Hippocampal formation (tissue), 2 donors: ENCODE data around the gene CALM3.
"Not testable (repeated sequence)": the region's sequence is repeated elsewhere in the genome, so short reads cannot be mapped to it uniquely, and the experiment has no call there.

Experiments
- DNase-seq, 2 donors: peaks; one replicate each; lab custom pipeline; 2025; lab: John Stamatoyannopoulos, UW

Gene CALM3

DNA sequence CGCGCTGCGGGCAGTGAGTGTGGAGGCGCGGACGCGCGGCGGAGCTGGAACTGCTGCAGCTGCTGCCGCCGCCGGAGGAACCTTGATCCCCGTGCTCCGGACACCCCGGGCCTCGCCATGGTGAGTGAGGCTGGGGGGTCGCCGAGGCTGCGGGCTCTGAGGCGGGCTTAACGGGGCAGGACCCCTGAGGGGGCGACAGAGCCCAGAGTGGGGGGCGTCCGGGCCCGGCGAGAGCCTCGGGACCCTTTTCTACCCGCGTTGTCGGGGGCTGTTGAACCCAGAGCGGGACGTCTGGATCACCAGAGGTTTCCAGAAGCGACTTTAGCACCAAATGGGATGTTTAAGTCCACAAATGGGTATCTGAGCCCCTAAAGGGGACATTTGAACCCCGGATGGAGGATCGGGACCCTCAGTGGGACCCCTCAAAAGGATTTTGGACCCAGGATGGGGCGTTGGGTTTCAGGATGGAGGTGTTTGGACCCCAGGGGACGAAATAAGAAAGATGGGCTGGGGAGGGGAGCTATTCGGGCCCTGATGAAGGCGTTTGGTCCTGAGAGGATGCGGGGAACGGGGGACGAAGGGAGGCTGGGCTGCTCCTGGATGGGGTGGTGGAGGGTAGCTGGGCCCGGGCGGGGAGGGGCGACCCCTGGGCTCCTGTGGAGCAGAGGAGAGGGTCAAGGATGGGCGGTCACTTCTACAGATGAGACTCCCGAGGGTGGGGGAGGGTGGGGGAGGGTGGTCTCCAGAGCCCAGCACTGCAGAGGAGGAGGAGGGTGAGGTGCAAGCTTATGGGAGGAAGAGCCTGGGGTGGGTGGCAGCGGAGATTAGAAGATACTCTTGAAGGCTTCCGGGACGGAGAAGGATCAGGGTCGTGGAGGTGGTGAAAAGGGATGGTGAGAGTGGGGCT lies at the start of gene CALM3:
Gene CALM3 (plus strand): TSS at position 13 of the 907 bp plus-strand sequence. CDS start 105 bp downstream, at position 118.
- DNase-seq: no peak

GRCh38 chr19:46552891-46553290 lies 48.2 kb upstream of the CALM3 start:
- no peak for DNase-seq

GRCh38 chr19:46554161-46554560 lies 47.0 kb upstream of the CALM3 start:
- DNase-seq: no peak

DNA sequence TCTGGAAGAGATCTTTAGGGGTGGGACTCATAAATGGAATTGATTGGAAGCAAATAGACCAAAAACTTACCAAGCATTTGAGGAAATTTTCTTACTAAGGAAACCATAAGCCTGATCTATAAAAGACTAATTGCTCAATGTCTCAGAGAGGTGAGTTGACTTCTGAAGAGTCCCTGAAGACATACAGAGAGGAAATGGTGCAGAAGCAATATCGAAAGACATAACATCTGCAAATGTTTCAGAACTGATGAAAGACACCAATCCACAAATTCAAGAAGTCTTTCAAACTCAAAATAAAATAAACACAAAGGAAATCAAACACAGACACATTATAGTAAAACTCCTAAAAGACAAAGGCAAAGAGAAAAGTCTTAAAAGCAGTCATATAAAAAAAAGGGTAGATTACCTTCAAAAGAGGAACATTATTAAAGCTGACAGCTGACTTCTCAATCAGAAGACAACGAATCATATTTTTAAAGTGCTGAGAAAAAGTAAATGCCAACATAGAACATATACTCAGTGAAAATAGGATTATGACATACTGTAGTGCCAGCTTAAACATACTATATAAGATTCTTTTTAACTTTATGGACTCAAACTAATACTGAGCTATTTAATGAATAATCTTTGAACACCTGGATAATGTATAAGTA lies 45.4 kb upstream of the CALM3 start:
- DNase-seq: no peak

GRCh38 chr19:46556471-46556870 lies 44.7 kb upstream of the CALM3 start:
- not testable (repeated sequence) for DNase-seq

DNA sequence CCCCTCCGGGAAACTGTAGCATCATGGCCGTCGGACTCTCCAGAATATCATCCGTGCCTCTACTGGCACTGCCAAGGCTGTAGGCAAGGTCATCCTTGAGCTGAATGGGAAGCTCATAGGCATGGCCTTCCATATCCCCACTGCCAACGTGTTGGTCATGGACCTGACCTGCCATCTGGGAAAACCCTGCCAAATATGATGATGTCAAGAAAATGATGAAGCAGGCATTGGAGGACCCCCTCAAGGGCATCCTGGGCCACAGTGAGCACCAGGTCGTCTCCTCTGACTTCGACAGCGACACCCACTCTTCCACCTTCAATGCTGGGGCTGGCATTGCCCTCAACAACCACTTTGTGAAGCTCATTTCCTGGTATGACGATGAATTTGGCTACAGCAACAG lies 41.9 kb upstream of the CALM3 start:
- no peak for DNase-seq

DNA sequence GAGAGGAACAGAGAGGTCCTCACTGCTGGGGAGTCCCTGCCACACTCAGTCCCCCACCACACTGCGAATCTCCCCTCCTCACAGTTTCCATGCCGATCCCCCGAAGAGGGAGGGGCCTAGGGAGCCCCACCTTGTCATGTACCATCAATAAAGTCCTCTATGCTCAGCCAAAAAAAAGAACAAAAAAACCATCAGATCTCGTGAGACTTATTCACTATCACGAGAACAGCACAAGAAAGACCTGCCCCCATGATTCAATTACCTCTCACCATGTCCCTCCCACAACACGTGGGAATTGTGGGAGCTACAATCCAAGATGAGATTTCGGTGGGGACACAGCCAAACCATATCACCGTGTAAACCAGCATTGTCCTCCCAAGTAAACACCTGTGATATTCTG lies 41.5 kb upstream of the CALM3 start:
- DNase-seq: not testable (repeated sequence)

DNA sequence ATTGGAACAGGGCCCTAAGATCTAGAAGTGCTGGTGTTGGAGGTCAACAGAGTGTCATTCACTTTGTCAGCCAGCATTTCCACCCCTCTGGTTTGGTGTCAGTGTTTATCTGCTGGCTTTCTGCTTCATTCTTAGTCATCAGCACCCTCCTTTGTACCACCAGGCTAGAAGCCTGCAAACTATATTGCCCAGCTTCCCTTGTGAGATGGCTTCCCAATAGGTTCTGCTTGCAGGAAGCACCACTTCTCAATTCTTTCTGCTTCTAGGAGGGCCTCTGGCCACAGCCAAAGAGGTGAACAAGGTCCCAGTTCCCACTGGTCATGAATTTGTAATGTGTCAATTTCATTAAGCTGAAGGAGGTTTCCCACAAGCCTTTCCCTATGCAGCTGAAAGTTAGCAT lies 36.4 kb upstream of the CALM3 start:
- no peak for DNase-seq

GRCh38 chr19:46571495-46571894 lies 29.6 kb upstream of the CALM3 start:
- DNase-seq: no peak

DNA sequence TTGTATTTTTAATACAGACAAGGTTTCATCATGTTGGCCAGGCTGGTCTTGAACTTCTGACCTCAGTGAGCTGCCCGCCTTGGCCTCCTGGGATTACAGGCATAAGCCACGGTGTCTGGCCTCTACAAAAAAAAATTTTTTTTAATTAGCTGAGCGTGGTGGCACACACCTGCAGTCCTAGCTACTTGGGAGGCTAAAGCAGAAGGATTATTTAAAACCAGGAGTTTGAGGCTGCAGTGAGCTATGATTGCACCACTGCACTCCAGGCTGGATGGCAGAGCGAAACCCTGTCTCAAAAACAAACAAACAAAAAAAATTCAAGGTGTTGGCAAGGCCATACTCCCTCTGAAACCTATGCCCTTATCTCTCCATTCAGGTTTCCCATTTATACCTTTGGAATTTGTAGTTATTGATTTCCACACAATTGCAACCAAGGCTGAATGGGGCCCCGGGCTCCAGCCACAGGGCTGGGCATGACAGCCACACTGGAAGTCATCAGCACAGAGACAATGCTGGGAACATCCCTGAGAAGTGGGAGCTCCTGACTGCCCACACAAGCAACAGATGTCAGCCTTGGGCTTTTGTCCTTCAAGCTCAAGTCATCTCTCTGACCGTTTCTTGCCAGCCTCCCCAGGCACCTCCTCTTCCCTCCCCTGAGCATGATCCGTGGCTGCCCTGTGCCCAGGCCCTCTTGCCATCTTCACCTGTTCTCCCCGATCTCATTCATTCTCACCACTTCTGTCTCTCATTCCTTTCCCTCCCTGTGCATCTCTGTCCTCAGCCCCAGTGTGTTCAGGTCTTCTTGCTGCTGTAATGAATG lies 27.2 kb upstream of the CALM3 start:
- no peak for DNase-seq

- no peak for DNase-seq
Measured at GRCh38 chr19:46574533-46574932, 26.6 kb upstream of the CALM3 start.

GRCh38 chr19:46578450-46578849 lies 22.7 kb upstream of the CALM3 start:
- no peak for DNase-seq

- no peak for DNase-seq
Measured at GRCh38 chr19:46579361-46579879, 21.7 kb upstream of the CALM3 start.

DNA sequence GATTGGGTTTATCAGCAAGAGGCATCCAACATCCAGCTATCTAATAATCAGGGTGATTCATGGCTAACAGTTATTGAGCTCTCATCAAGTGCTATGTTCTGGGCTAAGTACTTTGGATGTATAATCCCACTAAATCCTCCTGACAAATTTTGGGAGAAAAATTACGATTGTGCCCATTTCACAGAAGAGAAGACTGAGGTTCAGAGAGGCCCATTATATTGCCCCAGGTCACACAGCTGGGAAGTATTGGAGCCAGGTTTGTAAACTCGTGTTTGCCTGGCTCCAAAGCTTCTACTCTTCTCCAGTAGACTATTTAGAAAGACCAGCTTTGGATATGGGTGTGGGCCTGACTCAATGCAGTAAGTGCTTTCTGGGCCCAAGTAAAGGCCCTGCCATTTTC lies 20.9 kb upstream of the CALM3 start:
- no peak for DNase-seq

- DNase-seq: no peak
Measured at GRCh38 chr19:46585539-46585938, 15.6 kb upstream of the CALM3 start.

DNA sequence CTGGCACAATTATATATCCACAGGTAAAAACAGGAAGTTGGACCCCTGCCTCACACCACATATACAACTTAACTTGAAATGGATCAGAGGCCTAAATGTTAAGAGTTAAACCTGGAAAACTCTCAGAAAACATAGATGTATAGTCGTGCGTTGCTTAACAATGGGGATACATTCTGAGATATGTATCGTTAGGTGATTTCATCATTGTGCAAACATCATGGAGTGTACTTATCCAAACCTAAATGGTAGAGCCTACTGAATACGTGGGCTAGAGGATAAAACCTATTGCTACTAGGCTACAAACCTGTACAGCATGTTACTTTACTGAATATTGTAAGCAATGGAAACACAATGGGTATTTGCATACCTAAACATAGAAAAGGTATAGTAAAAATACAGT lies 14.8 kb upstream of the CALM3 start:
- DNase-seq: no peak

DNA sequence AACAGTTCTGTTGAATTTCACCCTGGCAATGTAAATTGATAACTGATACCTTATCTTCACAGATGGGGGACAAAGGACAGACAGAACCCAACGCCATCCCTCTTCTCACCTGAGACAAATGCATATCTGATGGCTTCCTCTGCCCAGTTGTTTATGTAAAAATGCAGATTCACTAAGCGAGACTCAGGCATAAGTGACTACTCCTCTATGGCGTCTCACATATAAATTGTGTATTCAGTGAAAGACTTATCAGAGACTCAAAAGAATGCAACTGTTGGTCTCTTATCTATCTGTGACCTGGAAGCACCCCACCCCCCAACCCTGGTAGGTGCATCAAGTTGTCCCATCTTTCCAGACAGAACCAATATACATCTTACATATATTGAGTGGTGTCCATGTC lies 13.3 kb upstream of the CALM3 start:
- DNase-seq: no peak

DNA sequence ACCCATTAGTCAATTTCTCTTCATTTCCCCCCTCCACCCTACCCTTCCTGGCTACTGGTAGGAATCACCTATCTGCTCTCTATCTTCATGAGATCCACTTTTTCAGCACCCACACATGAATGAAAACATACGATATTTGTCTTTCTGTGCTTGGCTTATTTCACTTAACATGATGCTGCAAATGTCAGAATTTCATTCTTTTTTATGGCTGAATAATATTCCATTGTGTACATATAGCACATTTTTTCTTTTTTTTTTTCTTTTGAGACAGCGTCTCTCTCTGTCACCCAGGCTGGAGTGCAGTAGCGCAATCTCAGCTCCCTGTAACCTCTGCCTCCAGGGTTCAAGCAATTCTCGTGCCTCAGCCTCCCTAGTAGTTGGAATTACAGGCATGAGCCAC lies 9.9 kb upstream of the CALM3 start:
- no peak for DNase-seq

DNA sequence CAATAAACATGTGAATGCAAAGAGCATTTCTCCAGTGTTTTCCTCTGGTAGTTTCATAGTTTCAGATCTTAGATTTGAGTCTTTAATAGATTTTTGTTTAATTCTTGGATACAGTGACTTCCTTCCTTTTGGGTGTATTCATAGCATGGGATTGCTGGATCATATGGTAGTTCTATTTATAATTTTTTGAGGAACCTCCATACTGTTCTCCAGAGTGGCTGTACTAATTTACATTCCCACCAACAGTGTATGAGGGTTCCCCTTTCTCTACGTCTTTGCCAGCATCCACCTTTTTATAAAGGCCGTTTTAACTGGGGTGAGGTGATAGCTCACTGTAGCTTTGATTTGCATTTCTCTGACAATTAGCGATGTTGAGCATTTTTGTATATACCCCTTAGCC lies 9.3 kb upstream of the CALM3 start:
- no peak for DNase-seq

DNA sequence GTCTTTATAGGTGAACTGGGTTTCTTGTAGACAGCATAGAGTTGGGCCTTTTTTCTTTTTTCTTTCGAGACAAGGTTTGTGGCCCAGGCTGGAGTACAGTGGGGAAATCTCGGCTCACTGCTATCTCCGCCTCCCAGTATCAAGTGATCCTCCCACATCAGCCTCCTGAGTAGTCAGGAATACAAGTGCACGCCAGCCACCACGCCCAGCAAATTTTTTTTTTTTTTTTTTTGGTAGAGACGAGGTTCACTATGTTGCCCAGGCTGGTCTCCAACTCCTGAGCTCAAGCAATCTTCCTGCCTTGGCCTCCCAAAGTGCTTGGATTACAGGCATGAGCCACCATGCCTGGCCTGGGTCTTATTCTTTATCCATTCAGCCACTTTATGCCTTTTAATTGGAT lies 5.1 kb upstream of the CALM3 start:
- no peak for DNase-seq

GRCh38 chr19:46598372-46598917 lies 2.7 kb upstream of the CALM3 start:
- no peak for DNase-seq
